ENCODE results near the gene TMPRSS13. TPM values are rescaled to one million over a fixed set of nuclear protein-coding genes. Genes with fewer than 3 reads are reported as not detected.

Gene TMPRSS13
- total and polyA plus RNA-seq, 2 experiments from 2014 or later, result 1.3 to 1.9 TPM

DNA sequence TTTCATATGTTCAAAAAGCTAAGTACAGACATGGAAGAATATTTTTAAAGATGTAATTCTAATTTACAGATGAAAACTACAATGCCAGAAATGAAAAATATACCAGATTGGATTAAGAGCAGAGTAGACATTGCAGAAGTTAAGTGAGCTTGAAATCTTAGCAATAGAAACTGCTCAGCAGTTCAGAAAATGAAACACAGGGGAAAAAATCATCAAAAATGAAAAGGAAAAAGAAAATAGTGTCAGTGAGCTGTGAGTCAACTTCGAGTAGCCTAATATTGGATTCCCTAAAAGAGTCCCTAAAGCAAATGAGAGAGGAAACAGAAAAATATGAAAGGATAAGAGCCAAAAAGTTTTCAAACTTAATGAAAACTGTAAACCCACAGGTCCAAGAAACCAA lies 31.2 kb upstream of the TMPRSS13 start:
- Histone ChIP-seq H3K4me2 (no peak overlapping the region), H4K20me1 (ENCODE audit: insufficient read depth, poor library complexity, severe bottlenecking) (no peaks in the 10 kb centered on the region), H3K9me2 (replicated peaks; ENCODE audit: insufficient read depth) (no peaks in the 10 kb centered on the region), H3K4me1 (ENCODE audit: insufficient read depth) (no peaks in the 10 kb centered on the region), H3K27ac (no peak overlapping the region), H3K27me3 (no peaks in the 10 kb centered on the region), H3K36me3 (replicated peaks; ENCODE audit: insufficient read depth, low read depth) (no peaks in the 10 kb centered on the region), H3K9me3 (ENCODE audit: low read depth) (no peaks in the 10 kb centered on the region), H3K79me2 (no peaks in the 10 kb centered on the region), H2AFZ (no peak overlapping the region), H3K4me3 (no peak overlapping the region)
- 84% methylated on average over 1 of the region's 1 CpG for WGBS (ENCODE audit: low lambda C conversion rate, missing lambda C conversion rate)
- TF ChIP-seq EZH2phosphoT487 (IDR thresholded peaks at IDR 0.05; ENCODE audit: low read depth, severe bottlenecking, unreplicated experiment) (no peak), EZH2 (IDR thresholded peaks at IDR 0.05; ENCODE audit: borderline replicate concordance) (no peak)
- TF ChIP-seq, protein P1, sequence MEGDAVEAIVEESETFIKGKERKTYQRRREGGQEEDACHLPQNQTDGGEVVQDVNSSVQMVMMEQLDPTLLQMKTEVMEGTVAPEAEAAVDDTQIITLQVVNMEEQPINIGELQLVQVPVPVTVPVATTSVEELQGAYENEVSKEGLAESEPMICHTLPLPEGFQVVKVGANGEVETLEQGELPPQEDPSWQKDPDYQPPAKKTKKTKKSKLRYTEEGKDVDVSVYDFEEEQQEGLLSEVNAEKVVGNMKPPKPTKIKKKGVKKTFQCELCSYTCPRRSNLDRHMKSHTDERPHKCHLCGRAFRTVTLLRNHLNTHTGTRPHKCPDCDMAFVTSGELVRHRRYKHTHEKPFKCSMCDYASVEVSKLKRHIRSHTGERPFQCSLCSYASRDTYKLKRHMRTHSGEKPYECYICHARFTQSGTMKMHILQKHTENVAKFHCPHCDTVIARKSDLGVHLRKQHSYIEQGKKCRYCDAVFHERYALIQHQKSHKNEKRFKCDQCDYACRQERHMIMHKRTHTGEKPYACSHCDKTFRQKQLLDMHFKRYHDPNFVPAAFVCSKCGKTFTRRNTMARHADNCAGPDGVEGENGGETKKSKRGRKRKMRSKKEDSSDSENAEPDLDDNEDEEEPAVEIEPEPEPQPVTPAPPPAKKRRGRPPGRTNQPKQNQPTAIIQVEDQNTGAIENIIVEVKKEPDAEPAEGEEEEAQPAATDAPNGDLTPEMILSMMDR (IDR thresholded peaks at IDR 0.05; ENCODE audit: poor library complexity), result no peak
- no peak for DNase-seq (ENCODE audit: low spot score)

DNA sequence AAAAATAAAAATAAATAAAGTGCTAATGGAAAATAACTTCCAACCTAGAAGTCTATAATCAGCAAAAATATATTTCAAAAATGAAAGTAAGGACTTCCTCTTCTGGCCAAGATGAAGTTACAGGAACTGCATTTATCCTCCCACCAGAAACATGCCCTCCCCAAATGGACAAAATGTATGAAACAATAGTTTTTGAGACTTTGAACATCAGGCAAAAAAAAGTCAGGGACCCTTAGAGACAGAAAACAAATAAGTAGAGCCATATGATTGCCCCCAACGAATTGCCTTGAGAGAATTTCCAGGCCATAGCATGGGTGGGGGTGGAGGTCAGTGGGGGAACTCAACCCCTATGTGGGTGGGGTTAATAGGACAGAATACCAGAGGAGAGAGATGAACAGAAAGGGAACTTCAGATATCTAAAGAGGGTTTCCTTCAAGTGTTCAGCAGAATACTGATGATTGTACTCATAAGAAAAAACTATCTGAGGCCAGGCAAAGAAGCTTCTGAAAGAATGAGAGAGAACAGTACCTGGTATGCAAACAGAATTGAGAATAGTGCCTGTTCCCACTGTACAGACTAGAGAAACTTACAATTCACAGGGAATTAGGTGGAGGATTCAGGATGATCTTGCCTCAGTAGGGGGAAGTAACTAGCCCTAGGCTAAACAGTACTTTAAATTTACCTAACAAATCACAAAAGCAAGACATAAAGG lies 30.4 kb upstream of the TMPRSS13 start:
- H2AFZ ChIP-seq, result no peak overlapping the region
- no peak for DNase-seq (ENCODE audit: low spot score)
- no peaks in the 10 kb centered on the region for H3K27me3 ChIP-seq
- H3K9me3 ChIP-seq (ENCODE audit: low read depth), result no peaks in the 10 kb centered on the region
- no peaks in the 10 kb centered on the region for H3K36me3 ChIP-seq (replicated peaks; ENCODE audit: insufficient read depth, low read depth)
- no peaks in the 10 kb centered on the region for H3K4me1 ChIP-seq (ENCODE audit: insufficient read depth)
- H3K27ac ChIP-seq, result no peak overlapping the region
- TF ChIP-seq EZH2phosphoT487 (IDR thresholded peaks at IDR 0.05; ENCODE audit: low read depth, severe bottlenecking, unreplicated experiment), result no peak
- TF ChIP-seq EZH2 (IDR thresholded peaks at IDR 0.05; ENCODE audit: borderline replicate concordance), result no peak
- TF ChIP-seq, protein P1 (IDR thresholded peaks at IDR 0.05; ENCODE audit: poor library complexity), result no peak
- no peak overlapping the region for H3K4me2 ChIP-seq
- no peaks in the 10 kb centered on the region for H3K79me2 ChIP-seq
- H4K20me1 ChIP-seq (ENCODE audit: insufficient read depth, poor library complexity, severe bottlenecking), result no peaks in the 10 kb centered on the region
- 82% methylated on average over 1 of the region's 1 CpG for WGBS (ENCODE audit: low lambda C conversion rate, missing lambda C conversion rate)
- no peaks in the 10 kb centered on the region for H3K9me2 ChIP-seq (replicated peaks; ENCODE audit: insufficient read depth)
- no peak overlapping the region for H3K4me3 ChIP-seq

- Histone ChIP-seq H3K27ac (no peak overlapping the region), H3K9me3 (ENCODE audit: low read depth) (no peaks in the 10 kb centered on the region), H4K20me1 (ENCODE audit: insufficient read depth, poor library complexity, severe bottlenecking) (no peaks in the 10 kb centered on the region), H3K4me3 (no peak overlapping the region), H3K36me3 (replicated peaks; ENCODE audit: insufficient read depth, low read depth) (no peaks in the 10 kb centered on the region), H3K4me2 (no peak overlapping the region), H2AFZ (no peak overlapping the region), H3K79me2 (no peaks in the 10 kb centered on the region), H3K27me3 (no peaks in the 10 kb centered on the region), H3K4me1 (ENCODE audit: insufficient read depth) (no peaks in the 10 kb centered on the region), H3K9me2 (replicated peaks; ENCODE audit: insufficient read depth) (no peaks in the 10 kb centered on the region)
- TF ChIP-seq EZH2phosphoT487 (IDR thresholded peaks at IDR 0.05; ENCODE audit: low read depth, severe bottlenecking, unreplicated experiment) (no peak), EZH2 (IDR thresholded peaks at IDR 0.05; ENCODE audit: borderline replicate concordance) (no peak)
- TF ChIP-seq, protein P1 (IDR thresholded peaks at IDR 0.05; ENCODE audit: poor library complexity), result no peak
- no peak for DNase-seq (ENCODE audit: low spot score)
- WGBS (ENCODE audit: low lambda C conversion rate, missing lambda C conversion rate), result 94% methylated on average over 1 of the region's 1 CpG
Observed at GRCh38 chr11:117958949-117959348, 29.7 kb upstream of the TMPRSS13 start.

Measured in hepatocyte (in vitro differentiated cells).